KMS-11 (cell line): ENCODE results near the gene ZNF580.

Experiments used
- H2AFZ ChIP-seq: fragments of 200-600 bp; sonication (generic); 2 replicates; pipeline ENCODE4 v1.6.1; 2016; ENCODE audit warnings: antibody characterized with exemption, mixed run types, low read depth
- H3K27ac ChIP-seq: fragments of 200-600 bp; sonication (generic); 2 replicates; pipeline ENCODE4 v1.6.1; 2016; ENCODE audit warnings: mild to moderate bottlenecking, mixed run types
- H3K27me3 ChIP-seq: fragments of 200-600 bp; sonication (generic); 2 replicates; pipeline ENCODE4 v1.6.1; 2017; ENCODE audit warnings: mild to moderate bottlenecking, low read depth, mixed run types, moderate library complexity; ENCODE audit not compliant: insufficient read depth
- H3K36me3 ChIP-seq: fragments of 200-600 bp; sonication (generic); 2 replicates; pipeline ENCODE4 v1.6.1; 2017; ENCODE audit warnings: mild to moderate bottlenecking, mixed run types; ENCODE audit not compliant: insufficient read depth
- H3K4me1 ChIP-seq: fragments of 200-600 bp; sonication (generic); 2 replicates; pipeline ENCODE4 v1.6.1; 2016; ENCODE audit warnings: mild to moderate bottlenecking, low read depth, mixed run types; ENCODE audit not compliant: poor library complexity, severe bottlenecking
- H3K4me2 ChIP-seq: fragments of 200-600 bp; sonication (generic); 2 replicates; pipeline ENCODE4 v1.7.0; 2016; ENCODE audit warnings: mild to moderate bottlenecking, mixed run types
- H3K4me3 ChIP-seq: fragments of 200-600 bp; sonication (generic); IDR thresholded peaks from 2 replicates; pipeline ENCODE4 v1.6.1; 2017; ENCODE audit warnings: low read depth, low read length, mixed read lengths; ENCODE audit not compliant: insufficient read depth
- H3K79me2 ChIP-seq: fragments of 200-600 bp; sonication (generic); 2 replicates; pipeline ENCODE4 v1.6.1; 2016; ENCODE audit warnings: low read depth, mixed run types; ENCODE audit not compliant: insufficient read depth
- H3K9ac ChIP-seq: fragments of 200-600 bp; sonication (generic); 2 replicates; pipeline ENCODE4 v1.6.1; 2016; ENCODE audit warnings: mild to moderate bottlenecking, mixed run types
- H4K20me1 ChIP-seq: fragments of 200-600 bp; sonication (generic); 2 replicates; pipeline ENCODE4 v1.6.1; 2016; ENCODE audit warnings: mild to moderate bottlenecking, mixed run types; ENCODE audit not compliant: insufficient read depth
- TF ChIP-seq, protein P1 (sequence below): fragments of 200-600 bp; sonication (generic); conservative IDR thresholded peaks from 2 replicates; pipeline ENCODE4 v1.6.1; 2017; ENCODE audit warnings: low read depth, mild to moderate bottlenecking, antibody characterized with exemption, low read length, moderate library complexity, mixed read lengths

Gene ZNF580

GRCh38 chr19:55690109-55690768 is 49.4 kb downstream of the ZNF580 start:
- Histone ChIP-seq H3K4me1 (no peaks in the 10 kb centered on the region), H3K36me3 (no peaks in the 10 kb centered on the region; the same call in 1 of the 2 replicates), H3K9ac (no peak overlapping the region), H2AFZ (no peak overlapping the region), H3K27me3 (no peaks in the 10 kb centered on the region), H3K4me2 (no peak overlapping the region), H3K4me3 (no peak overlapping the region), H4K20me1 (no peaks in the 10 kb centered on the region), H3K79me2 (no peaks in the 10 kb centered on the region; the same call in 1 of the 2 replicates), H3K27ac (no peak overlapping the region)
- TF ChIP-seq, protein P1, sequence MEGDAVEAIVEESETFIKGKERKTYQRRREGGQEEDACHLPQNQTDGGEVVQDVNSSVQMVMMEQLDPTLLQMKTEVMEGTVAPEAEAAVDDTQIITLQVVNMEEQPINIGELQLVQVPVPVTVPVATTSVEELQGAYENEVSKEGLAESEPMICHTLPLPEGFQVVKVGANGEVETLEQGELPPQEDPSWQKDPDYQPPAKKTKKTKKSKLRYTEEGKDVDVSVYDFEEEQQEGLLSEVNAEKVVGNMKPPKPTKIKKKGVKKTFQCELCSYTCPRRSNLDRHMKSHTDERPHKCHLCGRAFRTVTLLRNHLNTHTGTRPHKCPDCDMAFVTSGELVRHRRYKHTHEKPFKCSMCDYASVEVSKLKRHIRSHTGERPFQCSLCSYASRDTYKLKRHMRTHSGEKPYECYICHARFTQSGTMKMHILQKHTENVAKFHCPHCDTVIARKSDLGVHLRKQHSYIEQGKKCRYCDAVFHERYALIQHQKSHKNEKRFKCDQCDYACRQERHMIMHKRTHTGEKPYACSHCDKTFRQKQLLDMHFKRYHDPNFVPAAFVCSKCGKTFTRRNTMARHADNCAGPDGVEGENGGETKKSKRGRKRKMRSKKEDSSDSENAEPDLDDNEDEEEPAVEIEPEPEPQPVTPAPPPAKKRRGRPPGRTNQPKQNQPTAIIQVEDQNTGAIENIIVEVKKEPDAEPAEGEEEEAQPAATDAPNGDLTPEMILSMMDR = no peak

GRCh38 chr19:55690769-55691545 is 50.2 kb downstream of the ZNF580 start:
- Histone ChIP-seq H3K9ac (no peak overlapping the region), H2AFZ (no peak overlapping the region), H3K27me3 (no peaks in the 10 kb centered on the region), H3K79me2 (no peaks in the 10 kb centered on the region; the same call in 1 of the 2 replicates), H3K36me3 (no peaks in the 10 kb centered on the region; the same call in 1 of the 2 replicates), H4K20me1 (no peaks in the 10 kb centered on the region), H3K4me1 (no peaks in the 10 kb centered on the region), H3K4me2 (no peak overlapping the region), H3K27ac (no peak overlapping the region), H3K4me3 (no peak overlapping the region)
- TF ChIP-seq, protein P1 = no peak

- H3K36me3 ChIP-seq = no peaks in the 10 kb centered on the region; the same call in 1 of the 2 replicates
Observed at GRCh38 chr19:55691561-55692481, 51.0 kb downstream of the ZNF580 start.

DNA sequence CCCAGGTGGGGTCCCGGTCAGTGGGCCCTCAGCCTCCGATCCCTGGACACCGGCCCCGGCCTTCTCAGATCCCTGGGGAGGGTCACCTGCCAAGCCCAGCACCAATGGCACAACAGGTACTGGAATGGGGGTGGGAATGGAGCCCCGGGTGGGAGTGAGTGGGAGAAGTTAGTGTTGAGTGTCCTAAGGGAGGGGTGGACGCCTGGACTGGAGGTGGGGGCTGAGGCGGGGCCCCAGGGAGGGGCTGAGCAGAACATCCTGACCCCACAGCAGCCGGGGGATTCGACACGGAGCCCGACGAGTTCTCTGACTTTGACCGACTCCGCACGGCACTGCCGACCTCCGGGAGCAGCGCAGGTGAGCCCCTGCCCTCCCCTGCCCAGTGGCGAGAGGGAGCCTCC is 51.9 kb downstream of the ZNF580 start:
- no peaks in the 10 kb centered on the region for H3K27me3 ChIP-seq
- no peaks in the 10 kb centered on the region; the same call in 1 of the 2 replicates for H3K36me3 ChIP-seq
- H3K4me2 ChIP-seq = no peak overlapping the region
- H3K27ac ChIP-seq = no peak overlapping the region
- H2AFZ ChIP-seq = no peak overlapping the region
- H4K20me1 ChIP-seq = no peaks in the 10 kb centered on the region
- no peaks in the 10 kb centered on the region for H3K4me1 ChIP-seq
- no peak overlapping the region for H3K4me3 ChIP-seq
- TF ChIP-seq, protein P1 = no peak
- H3K79me2 ChIP-seq = no peaks in the 10 kb centered on the region
- no peak overlapping the region for H3K9ac ChIP-seq

More at GRCh38 chr19:55691561-55692481, 51.0 kb downstream of the ZNF580 start:
- TF ChIP-seq, protein P1 = no peak
- Histone ChIP-seq H3K9ac (no peak overlapping the region), H4K20me1 (no peaks in the 10 kb centered on the region), H3K27me3 (no peaks in the 10 kb centered on the region), H3K27ac (no peak overlapping the region), H3K4me1 (no peaks in the 10 kb centered on the region), H3K79me2 (no peaks in the 10 kb centered on the region; the same call in 1 of the 2 replicates), H3K4me3 (no peak overlapping the region), H3K4me2 (no peak overlapping the region), H2AFZ (no peak overlapping the region)
